Measurements from ENCODE around the gene C1QL4. TPM values are rescaled to one million over a fixed set of nuclear protein-coding genes. Genes with fewer than 3 reads are reported as not detected.

The C1QL4 gene
- total RNA-seq, 4 donors from 2014 or later, result not detected

- intact Hi-C loops (cut with DNase I), result no loop called here
- no peaks in the 10 kb centered on the region for H3K36me3 ChIP-seq
- peak overlapping the region in 2 of 4 donors; percentile 30 to 58 for H3K4me3 ChIP-seq
- H3K9me3 ChIP-seq, result no peaks in the 10 kb centered on the region
- no peak for DNase-seq
- H3K4me1 ChIP-seq, result peaks cover 27 to 53% (median 32%) of the 10 kb centered on the region in 3 donors
- no peak overlapping the region for H3K27ac ChIP-seq
- TF ChIP-seq POLR2A (IDR thresholded peaks at IDR 0.05), result no peak
- peak; percentile 47 to 71 (median 64) for TF ChIP-seq CTCF (IDR thresholded peaks at IDR 0.05)
- WGBS, 2 donors, result no CpG with 5 or more reads among the region's 54 CpGs
- H3K27me3 ChIP-seq, result peaks cover 20 to 81% (median 35%) of the 10 kb centered on the region in 4 donors
These were observed 40.8 kb downstream of the C1QL4 start for GRCh38 chr12:49296034-49296835.

GRCh38 chr12:49295082-49295936 is 41.7 kb downstream of the C1QL4 start, which contains the start of gene PRPH:
Gene PRPH, plus strand, starts transcription at chr12:49295147. Its CDS starts 54 bp downstream, at chr12:49295201.
- Histone ChIP-seq H3K27me3 (peaks cover 20 to 72% (median 35%) of the 10 kb centered on the region in 4 donors), H3K4me3 (peak within 1 kb of the TSS in 2 of 4 donors; percentile 16 to 34), H3K36me3 (no peaks in the 10 kb centered on the region), H3K4me1 (peaks cover 27 to 53% (median 32%) of the 10 kb centered on the region in 3 donors), H3K9me3 (no peaks in the 10 kb centered on the region), H3K27ac (no peak within 1 kb of the TSS)
- whole genome bisulfite sequencing, 2 donors, result 7 to 22% methylated on average over 3 to 31 of the region's 82 CpGs
- no peak for DNase-seq
- intact Hi-C loops (cut with DNase I), result no loop called here
- no peak for TF ChIP-seq POLR2A (IDR thresholded peaks at IDR 0.05)
- no peak for TF ChIP-seq CTCF (IDR thresholded peaks at IDR 0.05)

GRCh38 chr12:49294804-49295081 is 42.2 kb downstream of the C1QL4 start:
- peaks cover 20 to 66% (median 35%) of the 10 kb centered on the region in 4 donors for H3K27me3 ChIP-seq
- TF ChIP-seq CTCF (IDR thresholded peaks at IDR 0.05) (no peak), POLR2A (IDR thresholded peaks at IDR 0.05) (no peak)
- no peaks in the 10 kb centered on the region for H3K9me3 ChIP-seq
- WGBS, 2 donors, result 86% methylated on average over 1 of the region's 5 CpGs; no CpG with 5 or more reads in 1 of the 2 donors
- H3K36me3 ChIP-seq, result no peaks in the 10 kb centered on the region
- peaks cover 27 to 53% (median 32%) of the 10 kb centered on the region in 3 donors for H3K4me1 ChIP-seq
- H3K27ac ChIP-seq, result no peak overlapping the region
- intact Hi-C loops (cut with DNase I), result loop anchor here (5.0 kb wide), 1 partner anchor 43 kb away; the partner anchor contains the start of gene C1QL4
- no peak overlapping the region for H3K4me3 ChIP-seq
- DNase-seq, result no peak

- DNase-seq, result no peak
- Histone ChIP-seq H3K27me3 (peaks cover 20 to 61% (median 35%) of the 10 kb centered on the region in 4 donors), H3K4me1 (peaks cover 27 to 53% (median 32%) of the 10 kb centered on the region in 3 donors), H3K4me3 (no peak overlapping the region), H3K9me3 (no peaks in the 10 kb centered on the region), H3K27ac (no peak overlapping the region), H3K36me3 (no peaks in the 10 kb centered on the region)
- TF ChIP-seq CTCF (IDR thresholded peaks at IDR 0.05), result no peak
- TF ChIP-seq POLR2A (IDR thresholded peaks at IDR 0.05), result no peak
- intact Hi-C loops (cut with DNase I), result loop anchor here (5.0 kb wide), 1 partner anchor 43 kb away; the partner anchor contains the start of gene C1QL4
- WGBS, 2 donors, result 50 to 67% methylated on average over 2 to 5 of the region's 8 CpGs
These were observed 42.7 kb downstream of the C1QL4 start for GRCh38 chr12:49294086-49294803.

All from esophagus squamous epithelium (tissue), 5 donors.